GM18502 (cell line): ENCODE measurements around the gene GABBR2.

Experiments
- ATAC-seq: cut with Tn5 transposase; IDR thresholded peaks from one replicate; pipeline ENCODE4 v1.9.1; 2021; ENCODE audit warnings: mild to moderate bottlenecking; ENCODE audit not compliant: unreplicated experiment, poor library complexity

GABBR2 gene

DNA sequence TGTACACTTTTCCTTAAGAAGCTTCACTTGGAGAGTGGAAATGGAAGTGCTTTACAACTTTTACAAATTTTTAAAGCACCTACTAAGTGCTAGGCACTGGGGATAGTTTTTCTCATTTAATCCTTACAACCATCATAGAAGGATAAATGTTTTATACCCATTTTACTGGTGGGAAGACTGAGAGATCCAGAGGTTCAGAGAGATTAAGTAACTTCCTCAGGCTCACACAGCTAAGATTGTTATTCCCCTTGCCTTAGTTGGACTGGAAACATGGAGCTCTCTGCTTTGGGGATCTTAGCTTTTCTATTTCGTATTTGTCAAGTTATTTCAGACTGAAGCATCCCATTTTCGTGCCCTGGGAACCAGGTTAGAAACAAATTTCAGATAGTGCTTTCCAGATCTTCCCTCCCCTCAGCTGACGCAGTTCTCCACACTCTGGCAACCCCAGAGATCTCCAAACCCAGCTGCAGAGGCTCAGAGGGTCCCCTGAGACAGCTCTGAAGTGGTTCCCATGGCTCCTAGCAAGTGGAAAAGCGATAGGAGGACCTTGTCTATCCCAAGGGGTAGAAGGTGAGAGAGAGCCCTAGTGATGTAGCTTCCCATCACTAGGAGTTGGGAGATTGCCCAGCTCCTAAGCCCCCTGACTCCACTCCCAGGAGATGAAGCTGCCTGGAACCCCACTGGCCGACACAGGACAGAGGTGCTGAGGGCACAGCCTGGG, 16.2 kb upstream of the GABBR2 start:
- ATAC-seq = no peak

DNA sequence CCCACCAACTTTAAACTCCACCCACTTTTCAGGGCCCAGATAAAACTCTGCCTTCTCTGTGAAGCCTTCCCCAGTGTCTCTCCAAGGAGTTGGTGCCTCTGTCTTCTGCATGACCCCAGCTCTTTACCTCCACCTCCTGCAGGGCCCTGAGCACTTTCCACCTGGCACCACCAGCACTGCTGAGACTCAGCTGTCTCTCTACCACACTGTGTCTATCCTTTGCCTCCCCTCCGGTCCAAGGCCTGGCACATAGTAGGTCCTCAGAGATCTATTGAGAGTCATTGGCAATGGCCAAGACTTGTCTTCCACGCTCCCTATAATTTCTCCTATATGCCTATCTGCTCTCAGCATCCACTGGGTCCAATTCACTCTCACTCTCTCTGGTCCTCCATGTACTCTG, 12.9 kb upstream of the GABBR2 start:
- ATAC-seq = no peak

DNA sequence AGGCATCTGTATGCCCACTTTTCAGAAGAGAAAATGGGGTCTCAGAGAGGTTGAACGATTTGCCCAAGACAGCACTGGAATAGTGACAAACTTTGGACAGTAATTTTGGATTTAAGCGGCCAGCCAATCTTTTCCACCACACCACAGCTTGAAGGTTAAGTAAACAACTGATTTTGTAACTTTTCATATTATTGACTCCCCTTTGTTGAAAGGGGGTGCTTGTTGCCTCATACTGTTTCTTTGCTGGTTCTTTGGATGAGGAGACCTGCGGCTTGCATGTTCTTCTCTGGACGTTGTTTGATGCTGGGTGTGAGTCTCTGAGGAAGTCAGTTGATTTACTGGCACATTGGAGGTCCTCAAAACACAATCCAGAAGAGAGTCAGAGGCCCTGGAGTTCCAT, 11.7 kb upstream of the GABBR2 start:
- no peak for ATAC-seq

DNA sequence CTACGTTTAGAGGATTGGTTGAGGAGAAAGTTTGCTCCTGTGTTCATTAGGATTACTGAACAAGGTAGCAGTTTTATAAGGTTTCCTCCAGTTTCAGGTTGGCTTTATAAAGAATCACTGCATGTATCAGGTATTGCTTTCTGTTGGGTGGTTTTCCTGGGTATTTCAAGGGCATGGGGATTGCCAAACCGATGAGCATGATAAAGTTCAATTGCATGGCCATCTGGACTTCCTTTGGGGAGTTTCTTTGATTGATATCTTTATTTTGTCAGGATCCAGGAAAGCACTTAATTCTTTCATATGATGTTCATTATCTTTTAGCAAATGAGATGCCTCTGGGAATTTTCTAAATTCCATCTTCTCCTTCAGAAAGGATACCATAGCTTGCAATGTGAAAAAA, 10.3 kb upstream of the GABBR2 start:
- no peak for ATAC-seq

DNA sequence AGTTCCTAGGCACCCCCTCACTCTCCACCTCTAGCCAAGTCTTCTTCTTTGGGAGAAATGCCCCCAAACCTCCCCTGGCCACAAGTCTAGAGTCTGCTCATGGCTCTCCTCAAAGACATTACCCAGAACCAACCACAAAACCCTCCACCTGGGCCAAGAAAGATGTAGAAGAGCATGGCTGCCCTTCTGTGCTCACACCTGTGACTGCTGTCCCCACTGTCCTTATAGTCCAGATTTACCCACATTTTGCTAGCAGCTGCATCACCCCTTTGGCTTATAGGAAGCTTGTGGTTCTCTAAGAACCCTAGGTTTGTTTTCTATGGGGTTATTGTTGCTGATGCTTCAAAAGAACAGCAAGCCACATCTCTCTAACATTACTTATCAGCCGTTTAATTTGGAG, 6.1 kb upstream of the GABBR2 start:
- no peak for ATAC-seq

DNA sequence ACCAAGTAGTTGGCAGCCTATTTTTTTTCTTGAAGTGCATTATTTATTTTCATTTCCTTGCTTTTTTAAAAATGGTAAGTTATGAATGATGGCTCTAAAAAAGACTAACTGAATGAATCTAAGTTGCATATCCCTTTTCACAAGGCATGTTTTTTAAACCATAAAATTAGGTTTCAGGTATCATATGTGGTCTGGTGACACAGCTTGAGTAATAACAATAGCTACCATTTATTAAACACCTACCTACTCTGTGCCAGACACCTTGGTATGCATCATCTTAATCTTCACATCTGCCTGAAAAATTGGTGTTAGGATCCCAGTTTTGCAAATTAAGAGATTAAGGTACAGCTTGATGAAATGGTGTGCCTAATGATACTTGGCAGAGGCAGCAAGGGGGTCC, 4.3 kb upstream of the GABBR2 start:
- ATAC-seq = no peak

DNA sequence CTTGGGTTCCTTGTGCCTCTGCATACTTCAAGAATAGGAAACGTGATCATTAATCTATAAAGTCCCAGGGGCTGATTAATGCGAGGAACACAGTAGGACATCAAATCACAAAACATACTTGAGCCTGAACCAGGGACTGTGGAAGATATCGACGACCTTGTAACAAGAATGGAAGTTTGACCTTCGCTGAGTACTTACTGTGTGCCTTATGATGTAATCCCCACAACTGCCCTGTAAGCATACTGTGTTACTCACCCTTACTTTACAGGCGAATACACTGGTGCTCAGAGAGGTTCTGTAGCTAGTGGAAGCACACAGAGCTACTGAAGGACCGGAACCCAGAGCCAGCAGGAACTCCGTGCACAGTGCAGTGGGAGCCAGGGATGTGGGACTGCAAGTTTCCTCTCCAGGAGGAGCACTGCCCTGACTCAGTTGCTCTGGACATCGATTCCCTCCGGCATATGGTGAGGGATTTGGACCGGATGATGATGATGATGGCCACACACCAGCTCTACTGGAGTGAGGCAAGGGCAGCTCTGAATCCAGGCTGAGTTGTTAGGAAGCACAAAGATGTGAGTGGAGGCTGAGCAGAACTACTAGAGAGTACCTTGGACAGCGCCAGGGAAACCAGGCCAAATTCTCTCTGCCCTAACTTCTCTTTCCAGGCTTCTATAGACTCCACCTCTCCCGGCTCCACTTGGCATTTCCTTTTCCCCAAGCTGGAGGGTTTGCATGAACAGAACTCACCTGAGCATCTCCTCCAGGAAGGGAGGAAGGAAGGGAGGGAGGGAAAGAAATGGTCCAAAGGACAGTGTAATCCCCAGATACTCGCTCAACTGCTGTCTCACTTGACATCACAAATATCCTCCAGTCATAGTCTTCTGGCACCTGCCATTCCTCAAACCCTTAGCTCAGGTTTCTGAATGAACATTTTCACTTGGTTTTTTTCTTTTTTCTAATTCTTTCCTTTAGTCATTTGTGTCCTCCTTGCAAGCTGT, 1.5 kb upstream of the GABBR2 start:
- ATAC-seq = no peak

DNA sequence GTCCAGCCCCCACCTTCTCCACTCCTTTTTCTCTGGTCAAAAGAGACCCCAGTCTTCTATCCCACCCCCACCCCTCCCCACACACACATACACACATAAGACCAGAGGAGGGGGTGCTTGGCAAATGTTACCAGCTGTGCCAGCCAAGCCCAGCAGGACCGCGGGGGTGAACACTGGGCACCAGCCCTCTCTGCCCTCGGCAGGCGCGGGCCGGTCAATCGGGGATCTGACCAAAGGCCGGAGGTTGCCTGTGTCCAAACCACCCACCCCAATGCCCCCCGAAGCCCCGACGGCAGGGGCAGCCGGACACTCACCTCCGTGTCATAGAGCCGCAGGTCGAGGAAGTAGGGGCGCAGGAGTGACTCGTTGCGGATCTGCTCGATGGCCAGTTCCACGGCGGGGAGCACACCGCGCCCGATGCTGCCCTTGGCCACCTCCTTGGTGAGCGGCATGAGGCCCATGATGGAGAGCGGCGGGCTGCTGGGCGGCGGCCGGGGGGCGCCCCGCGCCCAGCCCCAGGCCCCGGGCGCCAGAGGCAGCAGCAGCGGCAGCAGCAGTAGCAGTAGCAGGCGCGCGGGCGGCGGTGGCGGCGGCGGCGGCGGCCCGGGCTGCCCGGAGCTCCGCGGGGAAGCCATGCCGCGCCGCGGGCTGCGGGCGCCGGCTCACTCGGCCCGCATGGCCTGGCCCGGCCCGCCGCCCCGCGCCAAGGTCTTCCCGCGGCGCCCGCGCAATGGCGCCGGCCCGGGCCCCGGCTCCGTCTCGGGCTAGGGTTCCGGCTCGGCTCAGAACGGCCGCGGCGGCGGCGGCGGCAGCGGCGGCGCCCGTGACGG, 417 bp downstream of the GABBR2 start:
- ATAC-seq = no peak

DNA sequence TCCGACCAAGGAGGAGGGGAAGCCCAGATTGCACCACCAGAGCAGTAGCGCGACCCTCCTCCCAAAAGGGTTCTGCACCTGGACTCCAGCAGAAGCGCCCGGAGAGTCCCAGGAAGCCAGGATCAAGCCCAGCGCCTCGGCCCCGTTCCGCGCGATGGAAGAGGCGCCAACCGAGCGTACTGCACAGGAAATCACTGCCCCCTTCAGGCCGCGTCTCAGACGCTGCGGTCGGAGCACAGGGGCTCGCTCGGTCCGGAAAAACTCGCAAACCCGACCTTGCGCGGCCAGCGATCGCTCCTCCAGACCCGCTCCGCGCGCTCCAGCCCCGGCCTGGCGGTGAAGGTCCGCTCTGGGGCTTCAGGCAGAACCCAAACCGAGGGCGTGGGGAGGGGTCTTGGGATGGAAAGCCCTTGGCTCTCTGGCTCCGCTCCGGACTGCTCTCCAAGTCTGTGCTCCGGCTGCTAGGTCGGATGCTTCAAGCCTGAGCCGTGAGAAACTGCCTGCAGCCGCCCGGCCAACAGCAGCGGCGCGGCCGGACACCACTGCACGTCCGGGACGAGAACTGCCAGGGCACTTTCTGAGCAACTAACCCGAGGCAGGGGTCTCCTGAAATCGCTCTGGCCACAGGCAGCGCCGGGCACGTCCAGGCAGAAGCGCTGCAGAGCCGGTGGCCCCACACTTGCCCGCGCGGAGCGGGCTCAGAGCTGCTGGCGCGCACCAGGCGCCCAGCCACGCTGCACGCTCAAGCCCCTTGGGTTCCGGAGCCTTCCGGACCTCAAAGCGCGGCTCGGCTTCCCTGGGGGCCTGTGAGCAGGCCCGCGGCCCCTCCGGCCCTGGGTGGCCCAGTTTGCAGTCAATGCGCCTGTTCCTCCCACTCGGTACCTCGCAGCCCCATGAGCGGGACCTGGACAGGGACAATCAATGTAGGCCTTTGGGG, 1.3 kb downstream of the GABBR2 start:
- no peak for ATAC-seq

DNA sequence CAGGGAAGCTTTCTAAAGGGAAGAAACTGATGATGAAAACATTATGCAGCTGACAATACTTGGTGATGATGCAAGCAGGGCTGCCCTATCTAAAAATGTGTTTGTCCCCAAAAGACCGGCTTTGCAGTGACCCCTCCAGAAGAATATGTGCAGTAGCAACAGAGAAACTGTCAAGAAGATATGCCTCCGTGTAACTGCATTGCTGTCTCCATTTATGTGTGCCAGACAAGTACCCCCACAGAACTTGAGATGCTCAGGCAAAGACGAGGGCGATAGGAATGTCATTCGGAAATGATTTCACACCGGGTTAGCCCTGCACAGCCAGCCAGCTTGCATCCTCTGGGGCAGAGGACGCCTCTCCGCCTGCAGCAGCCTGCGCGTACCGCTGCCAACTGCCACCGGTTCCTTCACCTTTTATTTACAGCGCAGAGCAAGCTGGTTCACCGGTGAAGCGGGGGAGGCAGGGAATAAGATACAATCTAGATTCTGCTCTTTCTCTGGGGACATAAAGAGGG, 2.0 kb downstream of the GABBR2 start:
- no peak for ATAC-seq

DNA sequence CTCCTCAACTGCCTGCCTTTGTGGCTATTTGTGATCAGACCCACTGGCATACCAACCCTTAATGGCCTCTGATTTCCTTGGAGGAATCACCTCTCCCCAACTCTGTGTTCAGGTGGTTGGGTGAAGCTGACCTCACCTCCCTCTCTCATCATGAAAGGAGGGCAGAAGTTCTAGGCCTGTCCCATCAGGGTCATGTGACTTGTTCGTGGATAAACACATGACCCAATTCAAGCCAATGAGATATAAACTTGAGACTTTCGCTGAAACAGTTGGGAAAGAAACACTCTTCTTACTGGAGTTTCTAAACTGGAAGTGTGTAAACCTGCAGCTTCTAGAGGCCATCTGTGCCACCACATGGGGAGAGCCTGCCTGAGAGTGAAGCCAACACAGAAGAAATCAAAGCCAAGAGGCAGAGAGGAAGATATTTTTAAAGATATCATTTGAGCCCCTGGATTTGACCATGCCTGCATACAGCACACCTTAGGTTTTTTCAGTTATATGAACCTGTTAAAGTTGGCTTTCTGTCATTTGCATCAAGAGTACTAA, 5.8 kb downstream of the GABBR2 start:
- no peak for ATAC-seq

DNA sequence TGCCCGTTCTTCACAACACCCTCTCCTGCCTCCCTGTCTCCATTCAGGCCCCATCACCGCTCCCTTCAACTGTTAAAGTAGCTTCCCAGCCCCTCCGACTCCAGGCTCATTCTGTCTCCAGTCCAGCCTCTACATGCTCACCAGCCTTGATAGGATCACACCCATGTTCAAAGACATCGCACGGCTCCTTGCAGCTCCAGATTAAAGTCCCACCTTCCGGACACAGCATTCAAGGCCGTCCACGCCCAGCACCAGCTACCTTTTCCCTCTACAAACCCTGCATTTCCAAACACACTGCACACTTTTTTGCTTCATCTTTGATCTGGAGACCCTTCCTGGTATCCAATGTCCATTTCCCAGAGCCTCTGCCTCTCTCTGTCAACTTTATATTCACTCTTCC, 6.4 kb downstream of the GABBR2 start:
- no peak for ATAC-seq

DNA sequence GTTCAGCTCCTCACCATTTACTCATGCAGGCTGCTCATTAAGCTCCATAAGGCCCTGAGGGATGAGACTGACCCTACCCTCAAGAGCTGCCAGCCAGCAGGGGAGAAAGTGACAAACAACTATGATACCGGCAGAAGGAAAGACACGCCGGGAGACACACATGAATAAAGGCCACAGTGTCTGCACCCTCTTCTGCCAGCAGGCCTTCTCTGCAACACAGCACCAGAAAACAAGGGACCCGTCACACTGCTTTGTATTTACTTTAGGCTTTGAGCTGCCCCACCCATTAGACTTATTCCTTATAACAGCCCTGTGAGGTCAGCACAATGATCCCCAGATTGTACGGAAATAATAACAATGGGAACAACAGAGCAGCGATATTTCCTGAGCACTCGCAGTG, 7.2 kb downstream of the GABBR2 start:
- ATAC-seq = no peak

DNA sequence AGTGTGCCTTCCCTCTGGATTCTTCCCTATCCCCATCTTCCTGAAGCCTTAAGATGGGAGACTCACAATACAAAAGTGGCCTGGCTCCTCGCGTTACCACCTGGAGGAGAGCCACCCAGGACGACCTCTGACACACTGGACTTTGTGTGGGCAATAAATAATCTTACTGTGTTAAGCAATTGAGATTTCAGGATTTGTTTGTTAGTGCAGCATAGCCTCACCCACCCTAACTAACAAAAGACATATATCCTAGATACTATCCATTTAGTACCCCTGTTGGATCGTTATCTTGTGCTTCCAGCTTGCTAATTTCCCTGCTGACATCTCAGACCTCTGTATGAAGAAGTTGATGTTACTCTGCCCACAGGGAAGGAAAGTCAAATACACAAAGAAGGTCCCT, 7.9 kb downstream of the GABBR2 start:
- ATAC-seq = no peak

DNA sequence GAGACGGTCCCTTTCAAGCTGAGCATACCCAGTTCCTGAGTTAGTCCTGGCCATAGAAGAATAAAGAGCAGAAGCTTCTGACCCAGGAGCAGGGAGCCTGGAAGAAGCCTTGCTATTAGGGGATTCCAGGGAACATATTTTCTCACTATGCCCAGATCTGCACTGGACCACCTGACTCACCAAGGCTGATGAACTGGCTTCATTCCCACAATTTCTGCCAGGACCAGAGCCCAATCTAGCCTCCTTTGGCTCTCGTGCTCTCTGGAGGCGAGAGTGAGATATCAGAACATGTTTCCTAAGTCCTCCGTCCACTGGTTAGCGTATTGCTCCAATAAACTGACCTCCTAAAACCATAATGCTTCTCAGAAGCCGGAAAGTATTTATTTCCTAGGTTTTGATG, 9.9 kb downstream of the GABBR2 start:
- ATAC-seq = no peak

DNA sequence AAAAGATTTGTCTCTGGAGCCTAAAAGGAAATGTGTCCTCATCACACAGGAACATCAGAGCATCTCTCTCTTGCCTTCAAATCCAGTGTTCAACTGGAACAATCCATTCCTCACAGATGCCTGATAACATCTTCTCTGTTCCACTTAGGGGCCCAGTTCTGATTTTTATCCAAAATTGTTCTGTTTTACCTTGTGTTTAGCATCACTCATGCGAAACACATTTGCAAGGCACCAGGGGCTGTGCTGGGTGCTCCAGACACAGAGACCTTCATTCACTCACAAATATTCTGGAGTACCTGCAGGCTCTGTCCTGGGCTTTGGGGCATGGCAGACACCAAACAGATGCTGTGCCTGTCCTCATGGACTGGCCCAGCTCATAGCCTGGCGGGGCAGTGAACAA, 13.8 kb downstream of the GABBR2 start:
- ATAC-seq = no peak

DNA sequence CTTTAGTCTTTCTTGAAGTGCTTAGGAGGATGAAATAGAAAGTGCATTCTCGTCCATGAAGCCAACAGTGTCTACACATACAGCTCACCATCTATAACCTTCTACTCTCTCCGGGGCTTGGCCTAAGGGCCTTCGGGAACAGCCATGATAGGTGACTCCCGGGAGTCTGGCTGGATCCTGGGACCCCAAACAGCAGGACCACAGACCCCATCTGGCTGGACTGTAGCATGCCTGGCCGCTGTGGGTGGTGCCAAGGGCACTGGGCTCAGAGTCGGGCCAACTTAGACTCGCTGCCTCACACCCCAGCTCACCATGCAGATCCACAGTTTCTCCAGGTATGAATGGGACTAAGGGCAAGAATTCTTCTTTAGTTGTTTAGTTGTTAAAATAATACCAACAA, 16.3 kb downstream of the GABBR2 start:
- ATAC-seq = no peak

DNA sequence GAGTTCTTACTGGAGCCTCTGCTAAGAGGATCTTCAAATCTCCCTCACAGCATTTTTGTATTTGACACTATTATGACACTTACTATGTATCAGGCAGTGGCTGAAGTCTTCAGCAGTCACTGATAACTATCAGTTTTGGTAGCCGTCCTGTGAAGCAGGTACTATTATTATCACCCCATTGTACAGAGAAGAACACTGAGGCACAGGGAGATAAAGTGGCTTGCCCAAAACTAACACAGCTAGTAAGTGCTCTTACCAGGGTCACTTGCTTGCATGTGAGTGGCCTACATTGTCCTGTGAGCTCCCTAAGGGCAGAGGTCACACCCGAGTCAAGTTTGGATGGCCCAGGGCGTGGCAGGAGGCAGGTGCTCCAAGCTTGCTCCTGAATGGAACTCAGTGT, 16.8 kb downstream of the GABBR2 start:
- no peak for ATAC-seq

DNA sequence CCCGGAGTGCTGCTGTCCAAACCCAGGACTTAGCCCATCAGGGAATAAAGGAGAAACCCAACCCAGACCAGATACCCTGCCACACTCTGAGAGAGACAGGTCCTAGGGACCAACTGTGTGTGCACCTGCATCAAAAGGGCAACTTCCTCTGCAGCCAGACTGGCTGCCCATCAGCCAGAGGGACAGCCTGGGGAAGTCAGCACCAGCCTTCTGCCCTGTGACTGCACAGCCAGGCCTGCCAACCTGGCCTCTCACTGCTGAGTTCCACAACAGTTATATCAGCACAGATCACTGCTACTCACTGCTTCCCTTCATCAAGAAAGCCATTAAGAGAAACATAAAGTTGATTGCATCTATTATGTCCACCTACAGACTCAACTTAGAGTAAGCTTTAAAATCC, 18.0 kb downstream of the GABBR2 start:
- no peak for ATAC-seq
